ENCODE results near the gene CRYGB.
"Not testable (repeated sequence)": the region's sequence is repeated elsewhere in the genome, so short reads cannot be mapped to it uniquely, and the experiment has no call there.

DNA sequence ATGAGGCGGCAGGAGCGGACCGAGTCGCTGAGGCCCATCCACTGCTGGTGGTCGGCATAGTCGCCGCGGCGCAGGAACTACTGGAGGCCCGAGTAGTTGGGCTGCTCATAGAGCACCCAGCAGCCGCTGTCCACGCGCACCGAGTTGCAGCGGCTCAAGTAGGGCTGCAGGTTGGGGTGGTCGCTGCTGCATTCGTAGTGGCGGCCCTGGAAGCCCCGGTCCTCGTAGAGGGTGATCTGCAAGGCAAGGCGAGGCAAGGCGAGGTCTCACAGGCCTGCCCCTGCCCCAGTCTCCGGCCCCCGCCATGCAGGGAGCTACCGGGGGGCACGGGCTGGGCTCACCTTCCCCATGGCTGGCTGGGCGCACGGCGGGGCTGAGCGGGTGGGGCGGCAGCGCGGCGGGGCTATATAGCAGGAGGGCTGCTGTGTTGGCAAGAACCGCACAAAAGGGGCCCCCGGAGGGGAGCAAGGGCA, 33.6 kb downstream of the CRYGB start:
- TF ChIP-seq FOXM1 (IDR thresholded peaks at IDR 0.05; ENCODE audit: borderline replicate concordance); ELF4 (IDR thresholded peaks at IDR 0.05); ZNF384 (IDR thresholded peaks at IDR 0.05); SUZ12 (IDR thresholded peaks at IDR 0.05); SP1 (IDR thresholded peaks at IDR 0.05); NFRKB (IDR thresholded peaks at IDR 0.05): not testable (repeated sequence)

Measured in HEK293T (cell line).